IPS-18c (cell line): ENCODE data around the gene DNAJC11.

ENCODE experiments used
- H3K4me3 ChIP-seq: 2 replicates; pipeline ENCODE4 v1.7.0; 2013; ENCODE audit warnings: low read depth, mild to moderate bottlenecking, low read length, moderate library complexity; ENCODE audit not compliant: insufficient read depth
- H3K9me3 ChIP-seq: one replicate; pipeline ENCODE4 v1.6.1; 2013; ENCODE audit warnings: mild to moderate bottlenecking, low read length, moderate library complexity; ENCODE audit not compliant: control insufficient read depth, insufficient read depth

Gene DNAJC11

GRCh38 chr1:6599141-6599975 is 102.3 kb downstream of the DNAJC11 start:
- Histone ChIP-seq H3K9me3 (peaks cover 6% of the 10 kb centered on the region), H3K4me3 (no peak overlapping the region; the same call in 1 of the 2 replicates)

- Histone ChIP-seq H3K9me3 (peaks cover 6% of the 10 kb centered on the region), H3K4me3 (no peak overlapping the region)
Observed at GRCh38 chr1:6597777-6598131, 103.9 kb downstream of the DNAJC11 start.

- H3K9me3 ChIP-seq = peaks cover 4% of the 10 kb centered on the region
- no peak overlapping the region for H3K4me3 ChIP-seq
Observed at GRCh38 chr1:6596886-6597776, 104.5 kb downstream of the DNAJC11 start.

GRCh38 chr1:6596351-6596750 is 105.3 kb downstream of the DNAJC11 start:
- H3K4me3 ChIP-seq = no peak overlapping the region

GRCh38 chr1:6594977-6595740 is 106.5 kb downstream of the DNAJC11 start:
- no peak overlapping the region for H3K4me3 ChIP-seq
- H3K9me3 ChIP-seq = no peaks in the 10 kb centered on the region

More at GRCh38 chr1:6596351-6596750, 105.3 kb downstream of the DNAJC11 start:
- no peaks in the 10 kb centered on the region for H3K9me3 ChIP-seq

DNA sequence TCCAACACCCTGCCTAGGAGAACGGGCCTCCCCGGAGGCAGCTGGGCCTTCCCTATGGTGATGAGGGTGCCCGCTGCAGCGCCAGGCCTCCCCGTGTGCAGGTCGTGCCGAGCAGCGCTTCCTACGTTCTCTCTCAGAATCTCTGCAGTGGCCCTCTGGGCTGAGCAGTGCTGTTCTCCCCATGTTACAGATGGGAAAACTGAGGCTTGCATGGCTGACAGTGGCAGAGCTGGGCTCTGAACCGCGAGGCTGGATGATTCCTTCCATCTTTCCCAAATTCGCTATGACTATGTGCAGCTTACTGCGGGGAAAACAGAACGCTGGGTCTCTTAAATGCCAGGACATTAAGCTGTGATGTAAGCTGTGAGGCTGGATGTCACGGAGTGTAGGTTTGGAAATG is 107.8 kb downstream of the DNAJC11 start:
- Histone ChIP-seq H3K4me3 (no peak overlapping the region), H3K9me3 (no peaks in the 10 kb centered on the region)

DNA sequence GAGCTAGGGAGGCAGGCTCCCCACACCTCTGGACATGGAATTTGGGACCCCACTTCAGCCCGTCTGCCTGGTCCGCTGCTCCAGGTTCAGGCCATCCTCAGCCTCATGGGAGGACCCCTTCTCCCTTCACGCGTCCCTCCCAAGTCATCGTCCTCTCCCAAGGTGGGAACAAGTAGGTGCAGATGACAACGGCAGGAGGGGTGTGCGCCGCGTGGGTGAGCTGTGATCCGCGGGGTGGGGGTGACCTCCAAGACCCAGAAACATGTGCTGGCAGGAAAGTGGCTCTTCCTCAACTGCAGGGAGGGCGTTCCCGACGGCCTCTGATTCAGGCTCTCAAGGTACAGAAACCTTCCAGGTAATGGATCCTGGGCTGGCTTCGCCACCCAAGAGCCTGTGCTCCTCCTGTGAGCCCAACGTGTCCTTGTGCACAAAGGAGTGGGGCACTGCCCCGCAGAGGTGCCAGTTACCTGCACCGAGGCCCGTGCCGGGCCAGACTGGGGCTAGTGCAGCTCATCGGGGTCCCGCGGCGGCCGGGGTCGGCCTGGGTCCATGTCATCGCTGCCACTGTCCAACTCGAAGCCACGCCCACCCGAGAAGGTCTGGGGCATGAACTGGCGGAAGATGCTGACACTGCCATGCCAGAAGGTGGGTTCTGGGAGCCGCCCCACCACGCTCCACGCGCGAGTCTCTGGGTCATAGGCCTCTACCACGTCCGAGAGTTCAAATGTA is 108.6 kb downstream of the DNAJC11 start:
- no peak overlapping the region for H3K4me3 ChIP-seq
- no peaks in the 10 kb centered on the region for H3K9me3 ChIP-seq

- no peak overlapping the region for H3K4me3 ChIP-seq
- no peaks in the 10 kb centered on the region for H3K9me3 ChIP-seq
Observed at GRCh38 chr1:6592441-6592840, 109.2 kb downstream of the DNAJC11 start.

DNA sequence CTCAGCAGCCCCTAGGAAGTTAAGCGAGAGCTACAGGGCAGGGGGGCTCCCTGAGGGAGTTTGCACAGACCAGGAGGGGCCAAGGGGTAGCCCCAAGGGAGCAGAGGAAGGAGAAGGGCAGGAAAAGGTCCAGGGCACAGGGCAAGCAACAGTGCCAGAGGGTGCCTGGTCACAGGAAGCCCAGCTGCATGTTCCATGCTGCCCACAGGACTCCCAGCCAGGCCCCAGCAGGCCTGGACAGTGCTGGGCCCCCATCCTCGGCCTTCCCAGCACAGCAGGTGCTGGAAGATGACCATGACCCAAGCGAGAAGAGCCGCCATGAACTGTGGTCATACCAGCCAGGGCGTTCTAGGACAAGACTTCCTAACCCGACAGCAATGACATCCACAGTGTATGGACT is 110.0 kb downstream of the DNAJC11 start:
- Histone ChIP-seq H3K4me3 (no peak overlapping the region), H3K9me3 (no peaks in the 10 kb centered on the region)

- H3K9me3 ChIP-seq = no peaks in the 10 kb centered on the region
- no peak overlapping the region for H3K4me3 ChIP-seq
Observed at GRCh38 chr1:6591222-6591621, 110.4 kb downstream of the DNAJC11 start.

- Histone ChIP-seq H3K9me3 (no peaks in the 10 kb centered on the region), H3K4me3 (no peak overlapping the region)
Observed at GRCh38 chr1:6590046-6590445, 111.6 kb downstream of the DNAJC11 start.

DNA sequence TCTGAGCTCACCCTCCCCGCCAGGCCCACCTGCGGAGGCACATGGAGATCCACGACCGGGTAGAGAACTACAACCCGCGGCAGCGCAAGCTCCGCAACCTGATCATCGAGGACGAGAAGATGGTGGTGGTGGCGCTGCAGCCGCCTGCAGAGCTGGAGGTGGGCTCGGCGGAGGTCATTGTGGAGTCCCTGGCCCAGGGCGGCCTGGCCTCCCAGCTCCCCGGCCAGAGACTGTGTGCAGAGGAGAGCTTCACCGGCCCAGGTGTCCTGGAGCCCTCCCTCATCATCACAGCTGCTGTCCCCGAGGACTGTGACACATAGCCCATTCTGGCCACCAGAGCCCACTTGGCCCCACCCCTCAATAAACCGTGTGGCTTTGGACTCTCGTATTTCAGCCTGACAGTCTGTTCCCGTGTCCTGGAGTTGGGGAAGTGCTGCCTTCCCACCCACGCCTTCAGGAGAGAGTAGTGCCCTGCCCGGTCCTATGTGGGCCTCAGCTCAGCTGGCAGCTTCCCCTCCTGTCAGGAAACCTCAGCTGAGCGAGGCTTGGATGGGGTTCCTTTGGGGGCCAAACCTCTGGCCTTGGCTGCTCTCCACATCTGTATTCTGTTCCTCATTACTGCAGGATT is 112.6 kb downstream of the DNAJC11 start:
- H3K9me3 ChIP-seq = no peaks in the 10 kb centered on the region
- no peak overlapping the region for H3K4me3 ChIP-seq

DNA sequence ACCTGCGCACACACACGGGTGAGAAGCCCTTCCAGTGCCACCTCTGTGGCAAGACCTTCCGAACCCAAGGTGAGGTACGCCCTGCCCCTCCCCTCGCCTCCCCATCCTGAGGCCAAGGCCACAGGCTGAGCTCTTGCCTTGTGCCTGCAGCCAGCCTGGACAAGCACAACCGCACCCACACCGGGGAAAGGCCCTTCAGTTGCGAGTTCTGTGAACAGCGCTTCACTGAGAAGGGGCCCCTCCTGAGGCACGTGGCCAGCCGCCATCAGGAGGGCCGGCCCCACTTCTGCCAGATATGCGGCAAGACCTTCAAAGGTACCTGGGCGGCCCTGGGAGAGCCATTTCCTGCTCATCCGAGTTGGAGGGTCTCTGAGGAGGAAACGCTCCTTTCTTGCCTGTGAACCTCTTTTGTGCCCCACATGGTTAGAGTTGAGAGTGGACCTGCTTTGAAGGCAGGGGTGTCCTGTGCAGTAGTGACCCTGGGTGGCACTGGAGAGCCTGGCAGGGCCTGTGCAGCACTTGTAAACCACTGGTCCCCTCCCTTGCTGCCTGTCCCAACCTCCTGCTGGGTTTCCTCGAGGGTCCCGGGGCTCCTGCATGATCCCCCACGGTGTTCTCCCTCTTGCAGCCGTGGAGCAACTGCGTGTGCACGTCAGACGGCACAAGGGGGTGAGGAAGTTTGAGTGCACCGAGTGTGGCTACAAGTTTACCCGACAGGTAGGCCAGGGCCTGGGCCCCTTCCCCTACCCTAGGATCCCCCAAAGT is 113.3 kb downstream of the DNAJC11 start:
- H3K4me3 ChIP-seq = no peak overlapping the region
- H3K9me3 ChIP-seq = no peaks in the 10 kb centered on the region

- Histone ChIP-seq H3K4me3 (no peak overlapping the region), H3K9me3 (no peaks in the 10 kb centered on the region)
Observed at GRCh38 chr1:6587261-6588005, 114.2 kb downstream of the DNAJC11 start.

DNA sequence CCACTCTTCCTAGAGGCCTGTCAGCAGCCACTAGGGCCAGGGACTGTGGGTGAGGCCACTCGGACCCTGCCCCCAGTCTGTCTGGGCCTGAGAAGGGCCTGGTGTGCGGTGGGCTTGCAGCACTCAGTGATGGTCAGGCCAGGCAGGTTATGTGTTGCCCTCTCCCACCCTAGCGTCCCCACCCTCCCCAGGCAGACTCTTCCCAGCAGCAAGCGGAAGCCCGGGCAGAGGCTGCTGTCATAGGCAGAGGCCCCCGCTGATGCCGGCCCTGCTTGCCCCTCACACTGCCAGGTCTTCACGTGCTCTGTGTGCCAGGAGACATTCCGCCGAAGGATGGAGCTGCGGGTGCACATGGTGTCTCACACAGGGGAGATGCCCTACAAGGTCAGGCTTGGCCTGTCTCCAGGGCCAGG is 115.2 kb downstream of the DNAJC11 start:
- no peaks in the 10 kb centered on the region for H3K9me3 ChIP-seq
- H3K4me3 ChIP-seq = no peak overlapping the region
